Lower leg skin (tissue), 3 donors: ENCODE measurements around the gene CEMP1.
"Not testable (repeated sequence)": the region's sequence is repeated elsewhere in the genome, so short reads cannot be mapped to it uniquely, and the experiment has no call there.

Source experiments
- CTCF ChIP-seq, 3 donors: fragments of 450-650 bp; IDR thresholded peaks; one replicate each; pipeline ENCODE4 v1.5.1; 2016; ENCODE audit warnings: antibody characterized with exemption in 3 of 3, mild to moderate bottlenecking in 3 of 3, moderate library complexity in 2 of 3
- POLR2A ChIP-seq, 2 donors: fragments of 450-650 bp; IDR thresholded peaks; one replicate each; pipeline ENCODE4 v1.6.1; 2016 to 2017; ENCODE audit warnings: antibody characterized with exemption in 2 of 2, mild to moderate bottlenecking in 1 of 2, moderate library complexity in 1 of 2

GRCh38 chr16:2568573-2568972 is 37.4 kb upstream of the CEMP1 start:
- TF ChIP-seq CTCF, POLR2A (IDR thresholded peaks at IDR 0.05): not testable (repeated sequence)
